Neural progenitor cell (in vitro differentiated cells): Measurements from ENCODE around the gene ATP7B.

Experiments
- EZH2 ChIP-seq: fragments of 200-600 bp; sonication (generic); IDR thresholded peaks from 2 replicates; pipeline ENCODE4 v1.6.1; 2017; ENCODE audit warnings: antibody characterized with exemption, mild to moderate bottlenecking, moderate library complexity
- EZH2phosphoT487 ChIP-seq: fragments of 200-600 bp; sonication (generic); IDR thresholded peaks from 2 replicates; pipeline ENCODE4 v1.6.1; 2017; ENCODE audit warnings: antibody characterized with exemption
- TF ChIP-seq, protein P1 (sequence below): fragments of 200-600 bp; sonication (generic); IDR thresholded peaks from 2 replicates; pipeline ENCODE4 v1.5.1; 2017; ENCODE audit warnings: antibody characterized with exemption, mild to moderate bottlenecking

DNA sequence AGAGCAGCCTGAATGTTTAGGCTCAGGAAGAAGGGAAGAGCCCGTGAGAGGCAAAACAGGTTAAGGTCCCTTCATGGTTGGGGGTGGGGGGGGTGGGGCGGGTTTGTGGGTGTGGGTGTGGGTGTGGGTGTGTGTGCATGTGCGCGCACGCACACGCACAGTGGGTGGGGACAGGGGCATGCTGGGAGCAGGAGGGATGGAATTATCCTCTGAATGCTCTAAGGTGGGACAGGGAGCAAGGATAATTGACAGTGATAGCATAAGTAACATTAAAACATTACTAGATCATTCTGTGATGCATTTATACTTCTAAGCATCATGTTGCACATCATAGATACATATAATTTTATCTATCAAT is 84.7 kb downstream of the ATP7B start:
- TF ChIP-seq, protein P1, sequence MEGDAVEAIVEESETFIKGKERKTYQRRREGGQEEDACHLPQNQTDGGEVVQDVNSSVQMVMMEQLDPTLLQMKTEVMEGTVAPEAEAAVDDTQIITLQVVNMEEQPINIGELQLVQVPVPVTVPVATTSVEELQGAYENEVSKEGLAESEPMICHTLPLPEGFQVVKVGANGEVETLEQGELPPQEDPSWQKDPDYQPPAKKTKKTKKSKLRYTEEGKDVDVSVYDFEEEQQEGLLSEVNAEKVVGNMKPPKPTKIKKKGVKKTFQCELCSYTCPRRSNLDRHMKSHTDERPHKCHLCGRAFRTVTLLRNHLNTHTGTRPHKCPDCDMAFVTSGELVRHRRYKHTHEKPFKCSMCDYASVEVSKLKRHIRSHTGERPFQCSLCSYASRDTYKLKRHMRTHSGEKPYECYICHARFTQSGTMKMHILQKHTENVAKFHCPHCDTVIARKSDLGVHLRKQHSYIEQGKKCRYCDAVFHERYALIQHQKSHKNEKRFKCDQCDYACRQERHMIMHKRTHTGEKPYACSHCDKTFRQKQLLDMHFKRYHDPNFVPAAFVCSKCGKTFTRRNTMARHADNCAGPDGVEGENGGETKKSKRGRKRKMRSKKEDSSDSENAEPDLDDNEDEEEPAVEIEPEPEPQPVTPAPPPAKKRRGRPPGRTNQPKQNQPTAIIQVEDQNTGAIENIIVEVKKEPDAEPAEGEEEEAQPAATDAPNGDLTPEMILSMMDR, result no peak
- no peak for TF ChIP-seq EZH2phosphoT487
- no peak for TF ChIP-seq EZH2
